Astrocyte of the spinal cord (primary cell): ENCODE measurements around the gene DOK4.

ENCODE experiments used
- DNase-seq: peaks from one replicate; pipeline ENCODE4 v3.0.0; 2011; ENCODE audit warnings: low read depth, low spot score
- H3K4me3 ChIP-seq: 2 replicates; pipeline ENCODE4 v1.5.1; 2011; ENCODE audit warnings: low read depth, mild to moderate bottlenecking, low read length, moderate library complexity
- CTCF ChIP-seq: IDR thresholded peaks from 2 replicates; pipeline ENCODE4 v1.5.1; 2012; ENCODE audit warnings: low read depth, mild to moderate bottlenecking, low read length, inconsistent platforms
- in situ Hi-C: cut with HindIII; loops from 2 replicates; pipeline ENCODE4 v1.10.0; 2017; ENCODE audit warnings: low sequenced_read_pairs

The DOK4 gene

GRCh38 chr16:57528499-57529390 is 42.5 kb upstream of the DOK4 start:
- DNase-seq = no peak
- in situ Hi-C loops = no loop called here
- no peak for TF ChIP-seq CTCF
- H3K4me3 ChIP-seq = no peak overlapping the region

GRCh38 chr16:57527610-57528360 is 41.5 kb upstream of the DOK4 start:
- in situ Hi-C loops = no loop called here
- H3K4me3 ChIP-seq = no peak overlapping the region
- DNase-seq = no peak
- TF ChIP-seq CTCF = no peak

- no peak for DNase-seq
- in situ Hi-C loops = no loop called here
- TF ChIP-seq CTCF = no peak
- H3K4me3 ChIP-seq = no peak overlapping the region
Measured at GRCh38 chr16:57527027-57527426, 40.7 kb upstream of the DOK4 start.

- DNase-seq = no peak
- in situ Hi-C loops = no loop called here
- TF ChIP-seq CTCF = no peak
- no peak overlapping the region for H3K4me3 ChIP-seq
Measured at GRCh38 chr16:57526498-57526897, 40.2 kb upstream of the DOK4 start.

- no peak for TF ChIP-seq CTCF
- in situ Hi-C loops = no loop called here
- no peak for DNase-seq
Measured at GRCh38 chr16:57525761-57526160, 39.5 kb upstream of the DOK4 start.

GRCh38 chr16:57522960-57523359 is 36.7 kb upstream of the DOK4 start:
- in situ Hi-C loops = no loop called here
- no peak for DNase-seq
- TF ChIP-seq CTCF = no peak
- no peak overlapping the region for H3K4me3 ChIP-seq

More at GRCh38 chr16:57525761-57526160, 39.5 kb upstream of the DOK4 start:
- no peak overlapping the region for H3K4me3 ChIP-seq
